Activated naive CD4-positive, alpha-beta T cell treated with anti-CD3 and anti-CD28 coated beads for 36 hours (primary cell): ENCODE results near the gene GREB1L. TPM values are rescaled to one million over a fixed set of nuclear protein-coding genes. Genes with fewer than 3 reads are reported as not detected.
"Not testable (repeated sequence)": the region's sequence is repeated elsewhere in the genome, so short reads cannot be mapped to it uniquely, and the experiment has no call there.

Experiments used
- CTCF ChIA-PET: fragments of 350-600 bp; sonication (Branson Sonifier 250); formaldehyde crosslinking; loops from one replicate; lab custom pipeline; 2021; ENCODE audit warnings: antibody characterized with exemption; lab: Charles Lee
- DNase-seq: peaks from one replicate; pipeline ENCODE4 v3.0.0-alpha.2; 2020
- H3K27ac Mint-ChIP-seq: one replicate; pipeline ENCODE4 v1.8.0; 2021; ENCODE audit warnings: mild to moderate bottlenecking, mixed read lengths
- H3K27me3 Mint-ChIP-seq: one replicate; pipeline ENCODE4 v1.8.0; 2021; ENCODE audit warnings: low read depth, mixed read lengths
- H3K36me3 Mint-ChIP-seq: one replicate; pipeline ENCODE4 v1.8.0; 2021; ENCODE audit warnings: low read depth, mixed read lengths
- H3K4me1 Mint-ChIP-seq: one replicate; pipeline ENCODE4 v1.8.0; 2021; ENCODE audit warnings: low read depth, mixed read lengths
- H3K4me3 Mint-ChIP-seq: one replicate; pipeline ENCODE4 v1.8.0; 2021; ENCODE audit warnings: mild to moderate bottlenecking, moderate library complexity, mixed read lengths
- H3K9me3 Mint-ChIP-seq: one replicate; pipeline ENCODE4 v1.8.0; 2021; ENCODE audit warnings: mixed read lengths
- intact Hi-C: fragments of 100-400 bp; cut with micrococcal nuclease; formaldehyde crosslinking; loops from one replicate; pipeline ENCODE4 v1.15.1; 2023
- total RNA-seq, 2 experiments: library from RNA; stranded (reverse); gene quantifications; one replicate each; pipeline ENCODE4 v1.2.3, GENCODE V29; 2021

GREB1L gene
- total RNA-seq, 2 experiments from 2014 or later: not detected

DNA sequence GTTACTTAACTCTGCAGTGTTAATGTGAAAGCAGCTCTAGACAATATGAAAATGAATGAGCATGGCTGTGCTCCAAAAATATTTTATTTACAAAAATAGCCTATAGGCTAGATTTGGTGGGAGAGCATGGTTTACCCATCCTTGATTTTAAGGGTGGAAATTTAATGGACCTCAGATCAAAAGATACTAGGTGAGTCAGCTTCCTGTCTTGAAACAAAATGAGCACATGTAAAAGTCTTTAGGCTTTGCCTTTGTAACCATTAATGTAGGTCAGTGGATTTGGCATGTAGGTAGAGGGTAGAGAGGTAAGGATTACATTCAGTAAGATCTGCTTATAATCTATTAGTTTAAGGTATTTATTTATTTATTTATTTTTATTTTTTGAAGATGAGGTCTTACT lies 72.7 kb downstream of the GREB1L start:
- no peak overlapping the region for H3K4me3 Mint-ChIP-seq
- H3K36me3 Mint-ChIP-seq: no peaks in the 10 kb centered on the region
- no peaks in the 10 kb centered on the region for H3K9me3 Mint-ChIP-seq
- no peak overlapping the region for H3K27ac Mint-ChIP-seq
- H3K27me3 Mint-ChIP-seq: peaks cover 2% of the 10 kb centered on the region
- intact Hi-C loops: no loop called here
- DNase-seq: no peak
- H3K4me1 Mint-ChIP-seq: no peaks in the 10 kb centered on the region
- CTCF ChIA-PET: no interaction called here

DNA sequence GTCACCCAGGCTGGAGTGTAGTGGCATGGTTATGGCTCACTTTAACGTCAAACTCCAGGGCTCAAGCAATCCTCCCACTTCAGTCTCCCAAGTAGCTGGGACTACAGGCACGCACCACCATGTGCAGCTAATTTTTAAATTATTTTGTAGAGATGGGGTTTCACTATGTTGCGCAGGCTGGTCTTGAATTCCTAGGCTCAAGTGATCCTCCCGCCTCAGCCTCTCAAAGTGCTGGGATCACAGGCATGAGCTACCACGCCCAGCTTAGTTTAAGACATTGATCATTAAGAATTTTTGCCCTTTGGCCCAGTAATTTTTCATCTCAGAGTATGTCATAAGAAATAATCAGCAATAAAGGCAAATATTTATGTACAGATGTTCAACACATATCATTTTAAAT lies 73.1 kb downstream of the GREB1L start:
- DNase-seq, H3K4me1 Mint-ChIP-seq, H3K36me3 Mint-ChIP-seq, H3K9me3 Mint-ChIP-seq, CTCF ChIA-PET, intact Hi-C loops, H3K27me3 Mint-ChIP-seq, H3K27ac Mint-ChIP-seq, H3K4me3 Mint-ChIP-seq: not testable (repeated sequence)

DNA sequence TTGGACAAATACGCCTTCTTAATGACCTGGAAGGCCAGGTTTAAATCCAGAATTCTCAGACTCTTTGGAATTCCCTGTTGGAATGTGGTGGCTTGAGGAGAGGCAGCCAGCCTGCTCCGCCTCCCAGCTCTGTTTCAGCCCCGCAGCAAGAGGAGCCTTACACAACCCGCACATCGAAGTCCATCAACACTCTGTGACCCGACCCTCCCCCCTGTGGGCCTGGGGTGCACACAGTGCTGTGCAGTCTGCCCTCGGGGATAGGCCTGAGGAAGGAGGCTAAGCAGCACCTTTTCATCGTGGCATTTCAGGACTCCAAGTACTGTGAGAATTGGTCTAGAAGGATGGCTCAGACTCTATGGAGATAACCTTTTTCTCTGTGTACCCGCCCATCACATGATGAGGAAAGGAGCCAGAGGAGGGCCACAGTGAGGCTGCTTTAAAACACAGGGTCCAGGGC lies 73.7 kb downstream of the GREB1L start:
- DNase-seq: no peak
- Mint-ChIP-seq H3K36me3 (no peaks in the 10 kb centered on the region), H3K4me3 (no peak overlapping the region), H3K9me3 (no peaks in the 10 kb centered on the region), H3K4me1 (no peaks in the 10 kb centered on the region), H3K27ac (no peak overlapping the region), H3K27me3 (peaks cover 2% of the 10 kb centered on the region)
- intact Hi-C loops: no loop called here
- CTCF ChIA-PET: no interaction called here

DNA sequence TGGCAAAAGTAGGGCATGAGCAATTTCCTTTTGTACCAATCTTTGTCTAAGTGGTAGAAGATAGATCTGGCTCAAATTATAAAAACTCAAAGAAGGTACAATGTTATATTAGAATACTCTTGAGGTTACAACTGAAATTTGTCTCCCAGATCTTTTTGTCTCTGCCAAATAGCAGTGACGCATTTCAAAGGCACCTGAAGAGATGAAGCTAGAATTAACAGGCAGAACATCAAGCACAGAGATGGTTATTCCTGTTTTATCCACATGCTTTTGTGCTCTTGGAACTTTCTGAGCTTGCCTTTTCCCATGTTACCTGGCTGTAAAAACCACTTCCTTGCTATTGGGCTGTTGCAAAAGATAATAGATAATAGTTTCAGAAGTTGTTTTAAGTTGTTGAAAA lies 74.3 kb downstream of the GREB1L start:
- no peak overlapping the region for H3K4me3 Mint-ChIP-seq
- peaks cover 2% of the 10 kb centered on the region for H3K27me3 Mint-ChIP-seq
- no peak for DNase-seq
- no peak overlapping the region for H3K27ac Mint-ChIP-seq
- CTCF ChIA-PET: no interaction called here
- no peaks in the 10 kb centered on the region for H3K9me3 Mint-ChIP-seq
- no peaks in the 10 kb centered on the region for H3K36me3 Mint-ChIP-seq
- H3K4me1 Mint-ChIP-seq: no peaks in the 10 kb centered on the region
- intact Hi-C loops: no loop called here

DNA sequence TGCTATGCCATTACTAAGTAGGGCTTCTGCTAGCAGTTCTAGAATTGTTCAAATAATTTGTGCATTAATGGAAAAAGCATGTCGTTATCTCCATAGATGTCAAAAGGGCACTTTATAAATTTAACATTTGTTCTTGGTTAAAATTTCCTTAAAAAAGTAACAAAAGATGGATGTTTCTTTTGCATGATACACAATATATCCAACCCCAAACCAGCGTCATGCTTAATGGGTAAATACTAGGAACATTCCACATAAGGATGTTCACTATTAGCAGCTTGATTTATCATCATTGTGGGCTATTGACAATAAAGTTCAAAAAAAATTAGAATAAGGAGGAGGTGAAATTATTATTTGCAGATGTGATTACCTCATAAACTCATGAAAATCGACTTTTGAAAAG lies 79.7 kb downstream of the GREB1L start:
- Mint-ChIP-seq H3K27me3 (peaks cover 5% of the 10 kb centered on the region), H3K4me1 (no peaks in the 10 kb centered on the region), H3K27ac (no peak overlapping the region), H3K36me3 (no peaks in the 10 kb centered on the region), H3K9me3 (no peaks in the 10 kb centered on the region), H3K4me3 (no peak overlapping the region)
- DNase-seq: no peak
- intact Hi-C loops: loop anchor here (10.0 kb wide), 1 partner anchor 47 kb away; no protein-coding TSS in a partner anchor
- CTCF ChIA-PET: no interaction called here

DNA sequence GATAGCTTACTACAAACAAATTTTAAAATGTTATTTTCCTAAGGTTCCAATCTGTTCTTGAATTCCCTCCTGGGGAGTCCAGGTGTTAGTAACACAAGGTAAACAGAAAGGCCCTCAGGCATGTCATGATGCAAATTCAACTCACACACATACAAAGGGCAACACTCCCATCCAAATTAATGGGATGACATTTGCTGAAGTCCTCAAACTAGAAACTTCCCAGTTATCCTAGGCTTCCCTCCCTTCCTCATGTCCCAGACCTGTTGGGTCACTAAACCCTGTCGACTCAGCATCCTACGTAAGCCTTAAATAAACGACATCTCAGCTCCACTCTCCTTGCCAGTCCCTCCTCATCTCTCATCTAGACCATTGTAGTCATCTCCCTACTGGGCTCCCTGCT lies 85.1 kb downstream of the GREB1L start:
- H3K27me3 Mint-ChIP-seq: peaks cover 3% of the 10 kb centered on the region
- H3K36me3 Mint-ChIP-seq: no peaks in the 10 kb centered on the region
- no peak overlapping the region for H3K27ac Mint-ChIP-seq
- no peaks in the 10 kb centered on the region for H3K4me1 Mint-ChIP-seq
- intact Hi-C loops: loop anchor here (10.0 kb wide), 1 partner anchor 52 kb away; no protein-coding TSS in a partner anchor
- no peak overlapping the region for H3K4me3 Mint-ChIP-seq
- DNase-seq: no peak
- H3K9me3 Mint-ChIP-seq: no peaks in the 10 kb centered on the region
- CTCF ChIA-PET: no interaction called here

DNA sequence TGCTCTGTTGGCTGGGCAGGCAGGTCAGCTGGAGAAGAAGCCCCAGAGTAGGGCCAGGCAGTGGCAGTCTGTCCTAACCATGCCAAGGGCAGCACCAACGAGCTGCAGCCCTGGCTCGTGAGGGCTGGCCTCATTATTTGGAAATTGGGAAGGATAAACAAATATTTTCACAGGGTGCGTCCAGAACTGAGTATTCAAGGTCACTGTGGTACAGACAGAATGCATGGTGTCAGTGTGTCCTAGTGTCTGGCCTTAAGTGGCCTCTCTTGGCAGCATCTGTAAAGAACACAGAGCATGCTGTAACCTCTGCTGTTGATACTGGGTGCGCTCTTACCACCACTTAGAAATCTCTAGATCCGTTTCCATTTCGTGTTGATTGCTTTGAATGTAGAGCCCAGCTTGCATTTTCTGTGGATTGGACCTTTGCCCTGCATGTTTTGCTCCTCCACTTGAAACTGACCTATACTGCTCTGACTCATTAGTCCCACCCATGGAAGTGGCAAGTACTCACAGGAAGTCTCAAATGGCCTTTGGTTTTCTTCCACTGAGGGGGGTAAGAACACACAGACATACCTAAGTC lies 88.2 kb downstream of the GREB1L start:
- CTCF ChIA-PET: no interaction called here
- Mint-ChIP-seq H3K27ac (no peak overlapping the region), H3K4me1 (no peaks in the 10 kb centered on the region), H3K27me3 (no peaks in the 10 kb centered on the region), H3K36me3 (no peaks in the 10 kb centered on the region), H3K4me3 (no peak overlapping the region), H3K9me3 (no peaks in the 10 kb centered on the region)
- intact Hi-C loops: no loop called here
- DNase-seq: no peak

DNA sequence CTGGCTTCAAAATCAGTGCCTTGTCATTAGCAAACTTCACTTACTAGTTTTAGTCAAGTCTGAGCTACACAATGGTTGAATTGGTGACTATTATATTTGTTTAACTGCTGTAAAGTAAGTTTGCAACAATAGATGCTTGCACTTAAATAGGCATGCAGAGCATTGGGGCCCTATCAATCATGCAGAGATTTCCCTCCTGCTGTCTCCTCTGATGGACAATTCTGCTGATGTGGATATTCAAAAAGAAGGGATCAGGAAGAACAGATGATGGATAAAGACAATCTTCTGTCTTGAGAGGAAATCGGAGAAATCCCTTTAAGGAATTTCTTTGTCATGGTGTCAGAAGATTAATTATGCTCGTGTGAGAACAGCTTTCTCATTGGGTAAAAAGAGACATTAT lies 89.0 kb downstream of the GREB1L start:
- CTCF ChIA-PET: no interaction called here
- no peak overlapping the region for H3K4me3 Mint-ChIP-seq
- no peak overlapping the region for H3K27ac Mint-ChIP-seq
- H3K9me3 Mint-ChIP-seq: no peaks in the 10 kb centered on the region
- intact Hi-C loops: no loop called here
- H3K36me3 Mint-ChIP-seq: no peaks in the 10 kb centered on the region
- H3K27me3 Mint-ChIP-seq: no peaks in the 10 kb centered on the region
- no peaks in the 10 kb centered on the region for H3K4me1 Mint-ChIP-seq
- no peak for DNase-seq

DNA sequence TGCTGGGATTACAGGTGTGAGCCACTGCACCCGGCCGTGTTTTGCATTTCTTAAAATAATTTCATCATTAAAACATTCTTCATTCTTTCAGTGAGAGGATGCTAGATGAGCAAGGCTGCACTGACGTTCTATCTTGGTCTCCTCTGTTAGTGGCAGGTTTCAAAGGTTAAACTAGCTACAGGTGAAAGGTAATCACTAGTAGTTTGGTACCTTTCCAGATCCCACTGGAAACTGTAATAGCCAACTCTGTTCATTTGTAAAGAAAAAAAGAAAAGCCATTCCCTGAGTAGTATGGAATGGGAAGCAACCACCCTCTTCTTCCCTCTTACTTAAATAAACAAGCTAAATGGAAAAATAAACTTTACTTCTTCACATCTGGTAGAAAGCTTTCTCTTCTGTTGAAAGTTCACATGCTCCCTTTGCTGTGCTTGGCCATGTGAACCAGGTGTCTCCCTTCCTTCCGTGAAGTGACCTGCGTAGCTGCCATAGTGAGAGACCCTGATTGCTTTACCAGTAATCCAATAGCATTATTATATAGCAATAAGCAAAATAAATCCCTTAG lies 94.0 kb downstream of the GREB1L start:
- no peak for DNase-seq
- intact Hi-C loops: no loop called here
- Mint-ChIP-seq H3K4me1 (no peaks in the 10 kb centered on the region), H3K9me3 (no peaks in the 10 kb centered on the region), H3K36me3 (no peaks in the 10 kb centered on the region), H3K27me3 (peaks cover 3% of the 10 kb centered on the region), H3K27ac (no peak overlapping the region), H3K4me3 (no peak overlapping the region)
- CTCF ChIA-PET: interaction anchor here (0.5 kb wide), 1 partner anchor 369 kb away, joined by 3 read pairs; no protein-coding TSS in a partner anchor

DNA sequence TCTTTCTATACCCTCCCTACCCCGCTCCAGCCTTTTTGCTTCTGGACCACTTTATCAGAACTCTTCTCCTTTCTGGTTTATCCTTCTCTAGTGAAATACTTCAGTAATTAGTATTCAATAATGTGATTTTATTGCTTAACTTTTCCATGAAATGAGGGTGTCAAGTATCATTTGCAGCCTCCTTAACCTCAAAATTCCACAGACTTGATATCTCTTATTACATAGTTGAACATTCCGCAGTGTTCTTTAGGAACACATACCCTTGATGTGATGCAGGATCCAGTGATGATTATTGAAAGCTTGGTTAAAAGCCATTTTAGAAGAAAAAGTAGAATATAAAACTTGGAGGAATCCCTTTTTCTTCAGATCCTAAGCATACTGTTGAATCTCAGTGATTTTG lies 94.8 kb downstream of the GREB1L start:
- no peaks in the 10 kb centered on the region for H3K4me1 Mint-ChIP-seq
- no peaks in the 10 kb centered on the region for H3K9me3 Mint-ChIP-seq
- no peak overlapping the region for H3K4me3 Mint-ChIP-seq
- H3K27ac Mint-ChIP-seq: no peak overlapping the region
- CTCF ChIA-PET: no interaction called here
- intact Hi-C loops: no loop called here
- peaks cover 4% of the 10 kb centered on the region for H3K27me3 Mint-ChIP-seq
- no peaks in the 10 kb centered on the region for H3K36me3 Mint-ChIP-seq
- DNase-seq: no peak

DNA sequence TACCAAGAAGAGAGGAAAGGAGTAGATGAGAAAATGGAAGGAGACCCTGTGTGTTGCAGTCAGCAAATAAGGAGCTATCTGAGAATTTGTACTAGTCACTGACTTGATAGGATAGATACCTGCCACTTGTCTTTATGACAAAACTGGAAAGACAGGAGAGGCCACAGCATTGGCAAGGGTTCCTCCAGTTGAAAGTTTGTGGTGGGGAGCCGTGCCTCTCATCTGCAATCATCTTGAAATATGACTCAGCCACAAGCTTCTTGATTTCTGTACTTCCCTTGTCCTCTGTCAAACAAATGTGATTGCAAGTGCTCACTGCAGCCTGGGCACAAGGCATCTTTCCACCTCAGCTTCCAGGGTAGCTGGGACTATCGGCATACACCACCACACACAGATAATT lies 99.1 kb downstream of the GREB1L start:
- CTCF ChIA-PET: no interaction called here
- no peaks in the 10 kb centered on the region for H3K4me1 Mint-ChIP-seq
- no peak overlapping the region for H3K27ac Mint-ChIP-seq
- intact Hi-C loops: no loop called here
- peaks cover 7% of the 10 kb centered on the region for H3K27me3 Mint-ChIP-seq
- H3K4me3 Mint-ChIP-seq: no peak overlapping the region
- no peaks in the 10 kb centered on the region for H3K9me3 Mint-ChIP-seq
- no peak for DNase-seq
- no peaks in the 10 kb centered on the region for H3K36me3 Mint-ChIP-seq

DNA sequence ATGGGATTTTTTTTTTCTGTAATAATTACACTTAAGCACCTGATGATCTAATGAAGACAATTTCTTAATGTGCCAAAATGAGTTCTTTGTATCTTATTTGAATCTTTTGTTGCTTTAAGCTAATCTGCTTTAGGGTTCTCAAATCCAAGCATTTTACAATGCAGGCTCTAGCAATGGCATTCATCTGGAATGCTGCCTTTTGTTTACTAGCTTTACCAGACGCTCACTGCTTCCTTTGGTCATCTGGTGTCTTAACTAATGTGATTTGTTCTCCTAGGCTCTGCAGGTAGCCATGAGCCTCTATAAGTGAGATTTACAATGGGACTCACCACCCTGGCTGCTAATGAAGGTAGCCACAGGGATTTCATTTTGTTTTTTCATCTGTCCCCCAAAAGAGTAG lies 100.3 kb downstream of the GREB1L start:
- H3K36me3 Mint-ChIP-seq: no peaks in the 10 kb centered on the region
- CTCF ChIA-PET: no interaction called here
- peaks cover 6% of the 10 kb centered on the region for H3K27me3 Mint-ChIP-seq
- H3K9me3 Mint-ChIP-seq: no peaks in the 10 kb centered on the region
- DNase-seq: no peak
- H3K4me1 Mint-ChIP-seq: no peaks in the 10 kb centered on the region
- no peak overlapping the region for H3K4me3 Mint-ChIP-seq
- H3K27ac Mint-ChIP-seq: no peak overlapping the region
- intact Hi-C loops: no loop called here

DNA sequence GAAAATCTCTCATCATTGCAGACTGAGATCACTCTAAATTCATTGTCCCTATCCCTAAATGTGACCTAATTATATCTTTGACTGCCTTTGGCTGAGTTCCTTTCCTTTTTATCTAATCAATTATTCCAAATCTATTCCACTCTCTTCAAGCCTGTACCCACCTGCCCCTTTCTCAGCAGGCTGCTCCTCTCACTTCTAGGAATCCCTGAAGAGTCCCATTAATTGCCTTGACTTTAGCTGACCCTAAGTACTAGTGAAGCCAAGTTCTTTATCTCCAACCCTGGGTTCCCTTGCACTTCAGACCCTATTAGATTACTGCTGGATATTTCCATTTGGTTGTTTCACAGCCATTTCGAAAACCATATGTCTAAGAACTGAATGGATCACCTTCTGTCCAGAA lies 102.8 kb downstream of the GREB1L start:
- H3K27ac Mint-ChIP-seq: no peak overlapping the region
- H3K9me3 Mint-ChIP-seq: no peaks in the 10 kb centered on the region

More for the DNA sequence above, 102.8 kb downstream of the GREB1L start:
- H3K27me3 Mint-ChIP-seq: peaks cover 14% of the 10 kb centered on the region
- H3K4me3 Mint-ChIP-seq: no peak overlapping the region
- no peaks in the 10 kb centered on the region for H3K4me1 Mint-ChIP-seq
- CTCF ChIA-PET: no interaction called here
- no peaks in the 10 kb centered on the region for H3K36me3 Mint-ChIP-seq
- no peak for DNase-seq
- intact Hi-C loops: no loop called here
